Measurements from ENCODE around the gene HEBP1.
A peak's percentile ranks its signal among the peaks of the same experiment; 100 is the strongest.

Gene HEBP1

DNA sequence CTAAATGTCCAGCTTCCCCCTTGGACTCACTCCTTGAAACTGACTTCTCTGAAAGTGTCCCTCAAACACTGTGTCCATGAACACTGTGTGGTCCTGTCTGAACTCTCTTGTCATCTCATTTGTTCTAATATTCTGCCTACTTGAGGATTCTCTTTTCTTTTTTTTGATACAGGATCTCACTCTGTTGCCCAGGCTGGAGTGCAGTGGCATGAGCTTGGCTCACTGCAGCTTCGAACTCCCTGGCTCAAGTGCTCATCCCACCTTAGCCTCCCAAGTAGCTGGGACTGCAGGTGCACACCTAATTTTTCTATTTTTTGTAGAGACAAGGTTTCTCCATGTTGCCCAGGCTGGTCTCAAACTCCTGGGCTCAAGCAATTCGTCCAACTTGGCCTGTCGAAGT is 4.9 kb upstream of the HEBP1 start:
- no peak for DNase-seq (ENCODE audit: low read depth)
- TF ChIP-seq CTCF (conservative IDR thresholded peaks at IDR 0.05; ENCODE audit: low read depth, low read length) = no peak
- H3K4me3 ChIP-seq (ENCODE audit: low read length) = no peak overlapping the region

- no peak for TF ChIP-seq CTCF (conservative IDR thresholded peaks at IDR 0.05; ENCODE audit: low read depth, low read length)
- no peak overlapping the region for H3K4me3 ChIP-seq (ENCODE audit: low read length)
- DNase-seq (ENCODE audit: low read depth) = no peak
These were observed 4.3 kb upstream of the HEBP1 start for GRCh38 chr12:13004361-13004760.

GRCh38 chr12:13002301-13003097 is 2.4 kb upstream of the HEBP1 start:
- TF ChIP-seq CTCF (conservative IDR thresholded peaks at IDR 0.05; ENCODE audit: low read depth, low read length) = no peak
- no peak overlapping the region for H3K4me3 ChIP-seq (ENCODE audit: low read length)
- DNase-seq (ENCODE audit: low read depth) = no peak

- TF ChIP-seq CTCF (conservative IDR thresholded peaks at IDR 0.05; ENCODE audit: low read depth, low read length) = no peak
- peak overlapping the region; percentile 55 for H3K4me3 ChIP-seq (ENCODE audit: low read length)
- no peak for DNase-seq (ENCODE audit: low read depth)
These were observed 1.6 kb upstream of the HEBP1 start for GRCh38 chr12:13001775-13002040.

GRCh38 chr12:13000925-13001774 is 1.1 kb upstream of the HEBP1 start:
- DNase-seq (ENCODE audit: low read depth) = no peak
- peak overlapping the region; percentile 55 for H3K4me3 ChIP-seq (ENCODE audit: low read length)
- TF ChIP-seq CTCF (conservative IDR thresholded peaks at IDR 0.05; ENCODE audit: low read depth, low read length) = peak; percentile 45

- no peak for TF ChIP-seq CTCF (conservative IDR thresholded peaks at IDR 0.05; ENCODE audit: low read depth, low read length)
- DNase-seq (ENCODE audit: low read depth) = no peak
- peak overlapping the region; percentile 55 for H3K4me3 ChIP-seq (ENCODE audit: low read length)
These were observed 505 bp upstream of the HEBP1 start for GRCh38 chr12:13000616-13000924.

All from retinal pigment epithelial cell (primary cell).